ENCODE data around the gene SOWAHA.
A peak's percentile ranks its signal among the peaks of the same experiment; 100 is the strongest.

SOWAHA gene

GRCh38 chr5:132797651-132798050 is 15.5 kb upstream of the SOWAHA start:
- no peak overlapping the region for H2AFZ ChIP-seq (ENCODE audit: insufficient read depth, low read length, poor library complexity)
- no peak overlapping the region for H3K23ac ChIP-seq (ENCODE audit: low read length)
- H4K8ac ChIP-seq (ENCODE audit: low read depth, low read length) = no peak overlapping the region
- no peaks in the 10 kb centered on the region for H3K36me3 ChIP-seq (ENCODE audit: control insufficient read depth in 1 of 2, insufficient read depth in 2 of 2, low read length in 2 of 2)
- H3K14ac ChIP-seq (ENCODE audit: low read length) = peak overlapping the region; percentile 18
- no peak overlapping the region for H3K18ac ChIP-seq (ENCODE audit: low read length)
- WGBS (ENCODE audit: extremely low coverage, insufficient coverage, insufficient read length) = no CpG with 5 or more reads among the region's 2 CpGs
- peak overlapping the region; percentile 85 for H2BK12ac ChIP-seq (ENCODE audit: low read length)
- no peak overlapping the region for H2BK5ac ChIP-seq (ENCODE audit: low read depth, low read length, poor library complexity)
- H3K79me2 ChIP-seq (ENCODE audit: control insufficient read depth, insufficient read depth, low read length, poor library complexity) = no peaks in the 10 kb centered on the region
- H3K4me3 ChIP-seq (ENCODE audit: low read depth, low read length) = no peak overlapping the region
- no peak overlapping the region for H3K4me2 ChIP-seq (ENCODE audit: low read length)
- no peak overlapping the region for H3K9ac ChIP-seq (ENCODE audit: low read length)
- DNase-seq = no peak
- no peak overlapping the region for H3K27ac ChIP-seq (ENCODE audit: low read depth, low read length)
- no peaks in the 10 kb centered on the region for H3K9me3 ChIP-seq (ENCODE audit: insufficient read depth, low read depth, low read length)
- H3K79me1 ChIP-seq (ENCODE audit: low read length) = peaks cover 17% of the 10 kb centered on the region
- no peak overlapping the region for H4K12ac ChIP-seq (ENCODE audit: low read depth, low read length)
- H2AK5ac ChIP-seq (ENCODE audit: low read length) = peak overlapping the region; percentile 4
- H3K27me3 ChIP-seq (ENCODE audit: insufficient read depth, low read length) = no peaks in the 10 kb centered on the region
- no peak overlapping the region for H3K4ac ChIP-seq (ENCODE audit: low read depth, low read length)
- H3K4me1 ChIP-seq (ENCODE audit: control insufficient read depth in 1 of 2, insufficient read depth in 2 of 2, low read length in 2 of 2) = peaks cover 10 to 11% of the 10 kb centered on the region in 2 experiments
- H4K91ac ChIP-seq (ENCODE audit: low read depth, low read length) = peak overlapping the region; percentile 54
- peak overlapping the region; percentile 16 for H2BK120ac ChIP-seq (ENCODE audit: insufficient read depth, low read length, poor library complexity)

- H3K36me3 ChIP-seq (ENCODE audit: control insufficient read depth in 1 of 2, insufficient read depth in 2 of 2, low read length in 2 of 2) = no peaks in the 10 kb centered on the region
- H2BK5ac ChIP-seq (ENCODE audit: low read depth, low read length, poor library complexity) = peak overlapping the region; percentile 89
Observed at GRCh38 chr5:132799392-132799791, 13.7 kb upstream of the SOWAHA start.

GRCh38 chr5:132800545-132800944 is 12.6 kb upstream of the SOWAHA start:
- H3K9me3 ChIP-seq (ENCODE audit: insufficient read depth, low read depth, low read length) = no peaks in the 10 kb centered on the region
- H3K36me3 ChIP-seq (ENCODE audit: control insufficient read depth in 1 of 2, insufficient read depth in 2 of 2, low read length in 2 of 2) = no peaks in the 10 kb centered on the region
- no peak overlapping the region for H3K23ac ChIP-seq (ENCODE audit: low read length)
- H3K18ac ChIP-seq (ENCODE audit: low read length) = no peak overlapping the region
- H3K9ac ChIP-seq (ENCODE audit: low read length) = no peak overlapping the region
- no peak overlapping the region for H4K8ac ChIP-seq (ENCODE audit: low read depth, low read length)
- peaks cover 9 to 10% of the 10 kb centered on the region in 2 experiments for H3K4me1 ChIP-seq (ENCODE audit: control insufficient read depth in 1 of 2, insufficient read depth in 2 of 2, low read length in 2 of 2)
- H3K4me2 ChIP-seq (ENCODE audit: low read length) = no peak overlapping the region
- peak overlapping the region; percentile 69 for H2BK5ac ChIP-seq (ENCODE audit: low read depth, low read length, poor library complexity)
- H3K4ac ChIP-seq (ENCODE audit: low read depth, low read length) = no peak overlapping the region
- no peaks in the 10 kb centered on the region for H3K79me2 ChIP-seq (ENCODE audit: control insufficient read depth, insufficient read depth, low read length, poor library complexity)
- H2BK12ac ChIP-seq (ENCODE audit: low read length) = peak overlapping the region; percentile 63
- no peak overlapping the region for H3K27ac ChIP-seq (ENCODE audit: low read depth, low read length)
- peak overlapping the region; percentile 15 for H2BK120ac ChIP-seq (ENCODE audit: insufficient read depth, low read length, poor library complexity)
- no peaks in the 10 kb centered on the region for H3K27me3 ChIP-seq (ENCODE audit: insufficient read depth, low read length)
- no peak overlapping the region for H3K14ac ChIP-seq (ENCODE audit: low read length)
- no peak for DNase-seq
- H2AK5ac ChIP-seq (ENCODE audit: low read length) = no peak overlapping the region
- no CpG with 5 or more reads among the region's 2 CpGs for WGBS (ENCODE audit: extremely low coverage, insufficient coverage, insufficient read length)
- no peak overlapping the region for H4K12ac ChIP-seq (ENCODE audit: low read depth, low read length)
- peak overlapping the region; percentile 32 for H4K91ac ChIP-seq (ENCODE audit: low read depth, low read length)
- no peak overlapping the region for H3K4me3 ChIP-seq (ENCODE audit: low read depth, low read length)
- peaks cover 17% of the 10 kb centered on the region for H3K79me1 ChIP-seq (ENCODE audit: low read length)
- no peak overlapping the region for H2AFZ ChIP-seq (ENCODE audit: insufficient read depth, low read length, poor library complexity)

More at GRCh38 chr5:132799392-132799791, 13.7 kb upstream of the SOWAHA start:
- Histone ChIP-seq H3K79me1 (ENCODE audit: low read length) (peaks cover 17% of the 10 kb centered on the region), H3K4ac (ENCODE audit: low read depth, low read length) (no peak overlapping the region), H4K91ac (ENCODE audit: low read depth, low read length) (peak overlapping the region; percentile 98), H3K79me2 (ENCODE audit: control insufficient read depth, insufficient read depth, low read length, poor library complexity) (no peaks in the 10 kb centered on the region), H3K9ac (ENCODE audit: low read length) (no peak overlapping the region), H3K14ac (ENCODE audit: low read length) (no peak overlapping the region), H2AFZ (ENCODE audit: insufficient read depth, low read length, poor library complexity) (no peak overlapping the region), H2AK5ac (ENCODE audit: low read length) (no peak overlapping the region), H3K4me2 (ENCODE audit: low read length) (peak overlapping the region; percentile 6), H4K12ac (ENCODE audit: low read depth, low read length) (no peak overlapping the region), H3K27ac (ENCODE audit: low read depth, low read length) (peak overlapping the region; percentile 93), H3K18ac (ENCODE audit: low read length) (no peak overlapping the region), H3K4me1 (ENCODE audit: control insufficient read depth in 1 of 2, insufficient read depth in 2 of 2, low read length in 2 of 2) (peaks cover 9 to 10% of the 10 kb centered on the region in 2 experiments), H3K9me3 (ENCODE audit: insufficient read depth, low read depth, low read length) (no peaks in the 10 kb centered on the region), H2BK120ac (ENCODE audit: insufficient read depth, low read length, poor library complexity) (no peak overlapping the region), H3K23ac (ENCODE audit: low read length) (no peak overlapping the region), H4K8ac (ENCODE audit: low read depth, low read length) (no peak overlapping the region), H3K4me3 (ENCODE audit: low read depth, low read length) (no peak overlapping the region), H2BK12ac (ENCODE audit: low read length) (no peak overlapping the region), H3K27me3 (ENCODE audit: insufficient read depth, low read length) (no peaks in the 10 kb centered on the region)
- DNase-seq = peak; percentile 92 to 98
- no CpG with 5 or more reads among the region's 2 CpGs for WGBS (ENCODE audit: extremely low coverage, insufficient coverage, insufficient read length)

- Histone ChIP-seq H3K79me1 (ENCODE audit: low read length) (peaks cover 21% of the 10 kb centered on the region), H2BK120ac (ENCODE audit: insufficient read depth, low read length, poor library complexity) (peak overlapping the region; percentile 20), H3K9me3 (ENCODE audit: insufficient read depth, low read depth, low read length) (no peaks in the 10 kb centered on the region), H4K91ac (ENCODE audit: low read depth, low read length) (peak overlapping the region; percentile 26), H3K23ac (ENCODE audit: low read length) (no peak overlapping the region), H2AFZ (ENCODE audit: insufficient read depth, low read length, poor library complexity) (no peak overlapping the region), H3K4ac (ENCODE audit: low read depth, low read length) (no peak overlapping the region), H2BK5ac (ENCODE audit: low read depth, low read length, poor library complexity) (peak overlapping the region; percentile 36), H3K9ac (ENCODE audit: low read length) (no peak overlapping the region), H3K36me3 (ENCODE audit: control insufficient read depth in 1 of 2, insufficient read depth in 2 of 2, low read length in 2 of 2) (no peaks in the 10 kb centered on the region), H4K8ac (ENCODE audit: low read depth, low read length) (peak overlapping the region; percentile 22), H3K14ac (ENCODE audit: low read length) (no peak overlapping the region), H3K27me3 (ENCODE audit: insufficient read depth, low read length) (no peaks in the 10 kb centered on the region), H2BK12ac (ENCODE audit: low read length) (peak overlapping the region; percentile 66), H3K79me2 (ENCODE audit: control insufficient read depth, insufficient read depth, low read length, poor library complexity) (no peaks in the 10 kb centered on the region), H4K12ac (ENCODE audit: low read depth, low read length) (no peak overlapping the region), H3K27ac (ENCODE audit: low read depth, low read length) (no peak overlapping the region), H2AK5ac (ENCODE audit: low read length) (no peak overlapping the region), H3K4me3 (ENCODE audit: low read depth, low read length) (no peak overlapping the region), H3K18ac (ENCODE audit: low read length) (no peak overlapping the region), H3K4me2 (ENCODE audit: low read length) (no peak overlapping the region), H3K4me1 (ENCODE audit: control insufficient read depth in 1 of 2, insufficient read depth in 2 of 2, low read length in 2 of 2) (peaks cover 13% of the 10 kb centered on the region in 2 experiments)
- no peak for DNase-seq
- WGBS (ENCODE audit: extremely low coverage, insufficient coverage, insufficient read length) = no CpG with 5 or more reads among the region's 5 CpGs
Observed at GRCh38 chr5:132802044-132802684, 10.9 kb upstream of the SOWAHA start.
